H1 (cell line): ENCODE data around the gene SCMH1. TPM values are rescaled to one million over a fixed set of nuclear protein-coding genes. Genes with fewer than 3 reads are reported as not detected.

Experiments
- BACH1 ChIP-seq: IDR thresholded peaks from 2 replicates; pipeline ENCODE4 v1.6.1; 2012; ENCODE audit warnings: low read length, improper control_type of control experiment
- CHD7 ChIP-seq: fragments of 300-600 bp; sonication (generic); IDR thresholded peaks from 2 replicates; pipeline ENCODE4 v1.7.1; 2012; ENCODE audit warnings: low read length, moderate library complexity, mild to moderate bottlenecking, inconsistent platforms; ENCODE audit not compliant: insufficient replicate concordance
- polyA plus RNA-seq, 7 experiments: library from polyadenylated mRNA; depleted of rRNA in 3 of 7; stranded (reverse) in 5 of 7; unstranded in 2 of 7; fragments of >200 nt in 5 of 7; fragments of 200-250 nt in 2 of 7; gene quantifications; 1 replicate in 5 of 7; 2 replicates in 1 of 7; 4 replicates in 1 of 7; pipeline versions ENCODE4 v1.2.1 to v1.2.3, GENCODE V29; 2011 to 2013; ENCODE audit warnings: missing spikeins in 2 of 7, mixed read lengths in 2 of 7
- total RNA-seq: library from RNA; stranded (reverse); fragmentation: NEBNext Ultra II Directional; extraction: Animal tissue kit (Norgen Biotek cat#: 25700); gene quantifications from 2 replicates; pipeline ENCODE4 v1.2.1, GENCODE V29; 2021

Gene SCMH1
- total and polyA plus RNA-seq, 2 of the 8 experiments (the other 6 are each of a cell fraction or from before 2014, with no cell fraction given) = 16.6 to 30.7 TPM

GRCh38 chr1:40998668-40999067 lies 243.4 kb downstream of the SCMH1 start (continued):
- no peak for TF ChIP-seq CHD7
- no peak for TF ChIP-seq BACH1
